ENCODE data around the gene DGUOK.

GRCh38 chr2:73976803-73977202, 50.1 kb downstream of the DGUOK start:
- no peak for TF ChIP-seq POLR2AphosphoS5 (IDR thresholded peaks at IDR 0.05)
- TF ChIP-seq POLR2A (IDR thresholded peaks at IDR 0.05), result no peak

Data from prostate gland (tissue), 1 donor.